ENCODE measurements around the gene SMARCB1.
A peak's percentile ranks its signal among the peaks of the same experiment; 100 is the strongest.

The SMARCB1 gene

GRCh38 chr22:23831781-23832180 lies 45.0 kb downstream of the SMARCB1 start:
- ATAC-seq (no peak), DNase-seq (no peak)

GRCh38 chr22:23832226-23833016 lies 45.7 kb downstream of the SMARCB1 start:
- ATAC-seq, result no peak
- DNase-seq, result no peak

DNA sequence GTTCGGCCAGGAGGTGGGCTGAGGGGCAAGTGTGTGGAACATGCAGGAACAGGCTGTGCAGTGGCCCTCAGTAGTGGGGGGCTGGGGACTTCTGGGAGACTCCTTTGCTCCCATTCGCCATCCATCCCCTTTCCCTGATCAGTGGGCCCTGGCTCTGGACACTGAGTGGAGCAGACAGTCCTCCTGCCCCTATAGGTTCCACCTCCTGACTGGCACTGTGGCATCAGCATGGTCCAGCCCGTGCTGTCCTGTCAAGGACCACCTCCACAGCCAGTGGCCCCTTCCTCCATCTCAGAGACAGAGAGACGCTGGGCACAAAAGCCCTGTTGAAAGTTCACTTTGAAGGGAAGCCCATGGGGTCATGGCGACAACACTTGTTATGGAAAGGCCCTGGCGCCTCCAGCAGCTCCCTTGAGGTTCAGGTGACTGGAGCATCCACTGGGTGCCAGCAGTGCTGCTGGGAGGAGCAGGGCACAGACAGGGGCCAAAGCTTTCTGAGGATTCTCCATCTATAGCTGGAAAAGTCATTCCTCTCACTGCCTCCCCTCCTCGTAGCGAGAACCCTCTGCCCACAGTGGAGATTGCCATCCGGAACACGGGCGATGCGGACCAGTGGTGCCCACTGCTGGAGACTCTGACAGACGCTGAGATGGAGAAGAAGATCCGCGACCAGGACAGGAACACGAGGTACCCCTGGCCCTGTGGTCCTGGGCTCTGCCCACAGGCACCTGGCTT lies 46.4 kb downstream of the SMARCB1 start:
- ATAC-seq, result no peak
- DNase-seq, result no peak

DNA sequence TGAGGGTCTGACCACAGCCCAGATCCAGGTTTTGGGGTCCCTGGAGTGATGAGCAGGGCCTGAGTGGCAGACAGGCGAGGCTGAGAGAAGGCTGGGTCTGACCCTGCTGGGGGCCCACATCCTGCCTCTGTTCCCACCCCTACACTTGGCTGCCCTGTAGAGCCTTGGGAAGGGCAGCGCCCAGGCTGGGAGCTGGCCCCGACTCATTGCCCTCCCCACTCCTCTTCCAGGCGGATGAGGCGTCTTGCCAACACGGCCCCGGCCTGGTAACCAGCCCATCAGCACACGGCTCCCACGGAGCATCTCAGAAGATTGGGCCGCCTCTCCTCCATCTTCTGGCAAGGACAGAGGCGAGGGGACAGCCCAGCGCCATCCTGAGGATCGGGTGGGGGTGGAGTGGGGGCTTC lies 47.1 kb downstream of the SMARCB1 start:
- DNase-seq (no peak), ATAC-seq (no peak)

DNA sequence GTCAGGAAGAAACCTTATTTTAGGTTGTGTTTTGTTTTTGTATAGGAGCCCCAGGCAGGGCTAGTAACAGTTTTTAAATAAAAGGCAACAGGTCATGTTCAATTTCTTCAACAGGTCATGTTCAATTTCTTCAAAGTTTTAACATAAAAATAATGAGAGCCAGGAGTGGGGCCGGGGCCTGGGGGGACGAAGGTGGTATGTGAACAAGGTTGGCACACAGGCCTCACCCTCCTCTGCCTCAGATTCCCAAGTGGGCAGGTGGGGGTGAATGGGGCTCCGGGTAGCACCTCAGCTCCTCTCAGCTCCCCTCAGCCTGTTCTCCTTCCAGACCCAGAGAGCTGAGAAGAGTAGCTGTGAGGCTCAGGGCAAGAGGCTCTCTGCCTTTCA lies 47.6 kb downstream of the SMARCB1 start:
- DNase-seq, result no peak
- ATAC-seq, result no peak

- no peak for ATAC-seq
- DNase-seq, result no peak
Measured at GRCh38 chr22:23834793-23835483, 48.2 kb downstream of the SMARCB1 start.

- DNase-seq (no peak), ATAC-seq (no peak)
Measured at GRCh38 chr22:23835484-23836144, 48.8 kb downstream of the SMARCB1 start.

DNA sequence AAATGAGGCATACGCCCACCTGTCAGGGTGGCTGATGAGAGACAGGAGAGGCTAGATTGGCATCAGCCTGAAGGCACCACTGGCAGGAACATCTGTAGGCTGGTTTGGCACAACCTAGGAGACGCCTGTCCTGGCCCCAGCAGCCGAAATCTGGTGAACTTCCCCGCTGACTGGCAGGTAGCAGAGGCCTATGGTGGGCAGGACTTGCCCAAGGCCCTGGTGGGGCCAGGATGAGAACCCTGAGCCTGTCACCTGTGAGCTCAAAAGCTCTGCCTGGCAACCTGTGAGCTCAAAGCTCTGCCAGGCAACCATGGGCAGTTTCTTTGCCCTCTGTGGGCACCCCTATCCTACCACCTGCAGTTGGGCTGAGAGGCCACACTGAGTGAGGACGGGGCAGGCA lies 49.5 kb downstream of the SMARCB1 start:
- ATAC-seq (no peak), DNase-seq (no peak)

DNA sequence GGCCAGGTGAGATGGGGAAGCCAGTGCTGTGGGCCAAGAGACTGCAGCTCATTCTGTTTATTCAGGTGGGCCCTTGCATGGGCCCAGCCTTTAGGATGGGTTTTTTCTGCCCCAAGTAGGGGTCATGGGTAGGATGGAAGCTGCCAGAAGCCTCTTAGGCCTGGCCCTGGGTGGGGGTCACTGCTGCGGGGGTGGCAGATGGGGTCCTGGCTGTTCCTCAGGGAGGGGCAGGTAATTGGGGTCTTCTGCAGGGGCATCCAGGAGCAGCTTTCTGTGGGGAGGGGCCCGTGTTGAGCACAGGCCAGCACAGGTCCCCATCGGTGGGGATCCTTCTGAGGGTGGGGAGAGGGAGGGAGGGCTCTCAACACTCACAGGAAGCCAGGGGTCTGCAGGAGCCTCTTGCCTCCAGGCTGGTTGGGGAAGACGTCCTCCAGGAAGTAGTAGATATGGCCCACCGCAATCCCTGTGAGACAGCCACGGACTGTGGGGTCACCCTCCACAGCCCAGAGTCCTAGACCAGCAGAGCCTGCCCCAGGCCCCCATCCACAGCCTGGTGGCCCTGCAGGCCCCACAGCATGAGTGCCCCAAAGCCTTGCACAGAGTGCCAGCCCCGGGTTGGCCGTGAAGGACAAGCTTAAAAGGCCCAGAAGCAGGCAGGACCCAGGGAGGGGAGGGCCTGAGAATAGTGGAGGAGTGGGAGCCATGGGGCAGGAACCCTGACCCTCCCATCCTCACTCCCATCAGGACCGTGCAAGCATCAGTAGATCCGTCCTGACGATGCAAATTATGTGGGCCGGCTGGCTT lies 50.1 kb downstream of the SMARCB1 start:
- ATAC-seq, result no peak
- no peak for DNase-seq

DNA sequence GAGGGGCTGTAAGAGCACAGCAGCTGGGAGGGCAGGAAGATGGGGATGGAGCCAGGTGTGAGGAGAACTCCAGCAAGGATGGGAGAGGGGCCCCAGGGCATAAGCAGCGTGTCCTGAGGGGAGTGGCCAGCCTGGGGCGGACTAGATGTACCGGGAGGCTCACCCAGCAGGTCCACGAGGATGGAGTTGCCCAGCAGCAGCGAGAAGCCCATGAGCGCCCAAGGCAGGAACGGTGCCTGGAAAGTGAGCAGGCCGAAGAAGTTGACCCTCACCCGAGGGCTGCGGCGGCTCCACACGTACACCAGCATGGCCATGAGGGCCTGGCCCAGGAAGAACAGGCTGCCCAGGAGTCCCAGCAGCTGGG lies 50.7 kb downstream of the SMARCB1 start:
- DNase-seq (no peak), ATAC-seq (no peak)

- peak; percentile 20 for DNase-seq
- no peak for ATAC-seq
Measured at GRCh38 chr22:23837911-23838680, 51.3 kb downstream of the SMARCB1 start.

GRCh38 chr22:23838681-23839468 lies 52.1 kb downstream of the SMARCB1 start, which contains the start of gene DERL3:
TSS of gene DERL3 (minus strand) at chr22:23839006. CDS start at chr22:23838987, 19 bp downstream.
- ATAC-seq, result peak; percentile 87

DNA sequence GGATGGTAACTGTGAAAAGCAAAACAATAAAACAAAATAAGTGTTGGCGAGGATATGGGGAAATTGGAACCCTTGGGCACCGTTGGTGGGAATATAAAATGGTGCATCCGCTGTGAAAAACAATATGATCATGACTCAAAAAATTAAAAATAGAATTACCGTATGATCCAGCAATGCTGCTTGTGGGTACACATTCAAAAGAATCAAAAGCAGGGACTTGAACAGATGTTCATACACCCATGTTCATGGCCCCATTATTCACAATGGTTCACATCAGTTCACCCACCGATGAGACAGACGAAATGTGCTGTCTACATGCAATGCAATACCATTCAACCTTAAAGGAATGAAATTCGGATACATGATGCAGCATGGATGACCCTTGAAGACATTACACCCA lies 53.3 kb downstream of the SMARCB1 start:
- no peak for DNase-seq
- ATAC-seq, result no peak

More at GRCh38 chr22:23838681-23839468, 52.1 kb downstream of the SMARCB1 start, which contains the start of gene DERL3:
- DNase-seq, result peak; percentile 98

GRCh38 chr22:23841292-23841691 lies 54.5 kb downstream of the SMARCB1 start:
- DNase-seq (no peak), ATAC-seq (no peak)

DNA sequence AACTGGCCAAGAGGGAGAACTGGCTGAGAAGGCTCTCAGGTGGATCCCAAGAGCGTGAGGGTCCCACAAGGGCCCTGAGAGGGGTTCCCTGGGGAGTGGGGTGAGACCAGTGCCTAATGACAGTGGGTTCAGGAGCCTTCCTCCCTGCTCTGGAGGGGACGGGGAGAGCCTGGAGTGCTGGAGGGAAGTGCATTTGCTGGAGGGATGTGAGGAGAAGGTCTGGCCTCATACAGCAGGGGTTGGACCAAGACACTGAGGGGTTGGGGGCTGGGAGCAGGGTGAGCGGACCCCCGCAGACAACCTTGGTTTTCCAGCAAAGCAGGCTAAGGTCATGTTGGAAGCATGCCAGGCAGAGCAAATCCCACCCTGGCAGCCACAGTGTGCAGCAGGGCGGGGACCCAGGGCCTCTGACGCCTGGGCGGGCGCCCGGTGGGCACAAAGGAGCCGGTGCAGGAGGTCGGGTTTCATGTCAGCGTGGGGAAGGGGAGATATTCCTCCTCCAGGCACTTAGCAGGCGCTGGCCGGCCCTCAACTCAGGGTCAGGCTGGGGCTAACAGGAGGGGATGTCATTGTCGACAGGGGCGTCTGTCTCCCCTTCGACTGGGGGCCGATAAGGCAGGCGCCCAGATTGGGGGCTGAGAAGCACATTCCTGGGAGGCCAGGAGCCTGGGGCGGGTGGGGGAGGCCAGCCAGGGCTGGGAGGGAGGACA lies 55.1 kb downstream of the SMARCB1 start:
- no peak for DNase-seq
- ATAC-seq, result no peak

DNA sequence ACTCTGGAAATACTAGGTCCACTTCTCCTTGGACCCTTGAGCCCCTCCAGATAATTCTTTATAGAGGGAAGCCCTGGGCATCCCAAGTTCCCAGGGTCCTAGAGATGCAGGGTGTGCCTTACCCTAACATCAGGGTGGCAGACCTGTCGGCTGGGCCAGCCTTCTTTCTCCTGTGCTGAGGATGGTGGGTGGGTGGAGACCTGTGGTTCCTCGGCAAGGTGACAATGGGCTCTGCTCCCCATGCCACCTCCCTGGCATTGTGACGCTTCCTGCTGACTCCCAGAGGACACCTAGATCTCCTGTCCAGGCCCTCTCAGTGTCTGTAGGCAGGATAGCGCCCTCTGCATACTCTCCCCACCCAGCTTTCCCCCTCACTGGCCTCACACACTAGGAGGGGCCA lies 55.8 kb downstream of the SMARCB1 start:
- DNase-seq (no peak), ATAC-seq (no peak)

DNA sequence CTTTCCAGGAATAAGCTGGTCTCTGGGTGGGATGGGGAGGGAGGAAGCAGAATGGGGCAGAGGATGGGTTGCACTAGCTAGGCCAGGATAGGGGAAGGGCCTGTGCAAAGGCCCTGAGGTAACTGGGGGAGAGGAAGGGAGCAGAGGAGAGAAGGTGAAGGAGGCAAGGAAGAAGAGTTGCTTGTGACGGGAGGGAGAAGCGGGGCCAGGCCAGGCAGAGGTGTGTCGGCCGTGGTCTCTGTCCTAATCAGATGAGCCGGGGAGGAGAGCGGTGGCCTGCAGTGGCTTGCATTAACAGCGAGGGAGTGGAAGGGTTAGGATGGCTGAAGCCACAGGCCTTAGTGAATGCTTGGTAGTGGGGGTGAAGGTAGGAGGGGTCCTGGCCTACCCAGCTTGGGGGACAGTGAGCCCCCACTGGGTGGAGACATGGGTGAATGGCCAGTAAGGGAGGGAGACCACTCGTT lies 58.0 kb downstream of the SMARCB1 start:
- ATAC-seq, result no peak
- no peak for DNase-seq

- DNase-seq (no peak), ATAC-seq (no peak)
Measured at GRCh38 chr22:23845265-23846080, 58.7 kb downstream of the SMARCB1 start.
